H1 (cell line): ENCODE results near the gene PEX14. TPM values are rescaled to one million over a fixed set of nuclear protein-coding genes. Genes with fewer than 3 reads are reported as not detected.

Experiments
- EP300 ChIP-seq, 2 experiments: IDR thresholded peaks; 1 replicate in 1 of 2; 2 replicates in 1 of 2; pipeline ENCODE4 v1.6.1; 2011 to 2012; ENCODE audit warnings: low read depth in 2 of 2, low read length in 2 of 2, mild to moderate bottlenecking in 2 of 2, borderline replicate concordance in 1 of 2, inconsistent platforms in 1 of 2, moderate library complexity in 1 of 2
- JUND ChIP-seq: IDR thresholded peaks from 2 replicates; pipeline ENCODE4 v1.6.1; 2011; ENCODE audit warnings: mild to moderate bottlenecking, improper control_type of control experiment, low read length
- KDM5A ChIP-seq: fragments of 200-600 bp; IDR thresholded peaks from 2 replicates; pipeline ENCODE4 v1.7.1; 2012; ENCODE audit warnings: mild to moderate bottlenecking, low read length, inconsistent platforms, mixed read lengths
- RFX5 ChIP-seq: IDR thresholded peaks from 2 replicates; pipeline ENCODE4 v1.6.1; 2011; ENCODE audit warnings: low read depth, low read length, improper control_type of control experiment, borderline replicate concordance
- polyA plus RNA-seq, 7 experiments: library from polyadenylated mRNA; depleted of rRNA in 3 of 7; stranded (reverse) in 5 of 7; unstranded in 2 of 7; fragments of >200 nt in 5 of 7; fragments of 200-250 nt in 2 of 7; gene quantifications; 1 replicate in 5 of 7; 2 replicates in 1 of 7; 4 replicates in 1 of 7; pipeline versions ENCODE4 v1.2.1 to v1.2.3, GENCODE V29; 2011 to 2013; ENCODE audit warnings: missing spikeins in 2 of 7, mixed read lengths in 2 of 7
- total RNA-seq: library from RNA; stranded (reverse); fragmentation: NEBNext Ultra II Directional; extraction: Animal tissue kit (Norgen Biotek cat#: 25700); gene quantifications from 2 replicates; pipeline ENCODE4 v1.2.1, GENCODE V29; 2021

Gene PEX14
- total and polyA plus RNA-seq, 2 of the 8 experiments (the other 6 are each of a cell fraction or from before 2014, with no cell fraction given): 13.0 to 19.8 TPM

- TF ChIP-seq KDM5A: no peak
- no peak for TF ChIP-seq EP300 (IDR thresholded peaks at IDR 0.05; ENCODE audit: borderline replicate concordance in 1 of 2, low read depth in 2 of 2, low read length in 2 of 2)
- TF ChIP-seq RFX5: no peak
- TF ChIP-seq JUND: no peak
Measured at GRCh38 chr1:10516925-10517676, 42.4 kb downstream of the PEX14 start (continued).
